SIG-M5 treated with dmso at 0.1 percent for 504 hours (cell line): ENCODE results near the gene AMBRA1.
A peak's percentile ranks its signal among the peaks of the same experiment; 100 is the strongest.
"Not testable (repeated sequence)": the region's sequence is repeated elsewhere in the genome, so short reads cannot be mapped to it uniquely, and the experiment has no call there.

Experiments
- DNase-seq: peaks from one replicate; lab custom pipeline; 2025; ENCODE audit not compliant: unreplicated experiment; lab: John Stamatoyannopoulos, UW

Gene AMBRA1

DNA sequence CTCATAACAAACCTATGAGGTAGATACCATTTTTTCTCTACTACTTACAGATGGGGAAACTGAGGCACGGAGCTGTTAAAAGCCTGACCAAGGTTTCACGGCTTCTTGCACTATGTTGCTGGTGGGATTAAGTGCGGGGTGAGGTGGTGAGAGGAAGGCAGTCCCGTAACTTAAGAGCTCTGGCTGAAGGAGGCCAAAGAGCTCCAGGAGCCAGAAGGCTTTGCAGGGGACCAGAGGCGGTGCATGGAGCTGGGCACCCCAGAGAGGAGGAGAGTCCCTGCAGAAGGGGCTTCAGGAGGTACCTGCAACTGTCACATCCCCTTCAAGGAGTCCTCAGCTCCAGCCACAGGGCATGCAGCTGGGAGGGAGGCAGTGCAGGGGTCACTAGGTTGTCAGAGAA lies 206.4 kb downstream of the AMBRA1 start:
- no peak for DNase-seq

DNA sequence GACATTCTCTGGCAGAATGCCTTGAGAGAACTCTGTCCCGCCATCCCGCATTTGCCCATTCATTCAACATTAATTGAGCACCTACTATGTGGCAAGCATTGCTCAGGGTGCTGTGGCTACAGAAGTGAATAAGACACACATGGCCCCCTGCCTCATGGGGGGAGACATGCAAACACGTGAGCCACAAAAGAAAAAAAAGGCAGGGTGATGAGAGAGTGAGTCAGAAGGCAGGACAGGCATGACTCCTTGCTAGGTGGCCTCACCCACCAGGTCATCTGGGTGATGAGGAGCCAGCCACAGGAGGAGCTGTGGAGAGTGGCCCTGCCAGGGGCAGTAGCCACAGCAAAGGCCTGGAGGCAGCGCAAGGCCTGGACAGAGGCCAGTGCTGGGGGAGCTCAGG lies 207.1 kb downstream of the AMBRA1 start:
- DNase-seq: no peak

DNA sequence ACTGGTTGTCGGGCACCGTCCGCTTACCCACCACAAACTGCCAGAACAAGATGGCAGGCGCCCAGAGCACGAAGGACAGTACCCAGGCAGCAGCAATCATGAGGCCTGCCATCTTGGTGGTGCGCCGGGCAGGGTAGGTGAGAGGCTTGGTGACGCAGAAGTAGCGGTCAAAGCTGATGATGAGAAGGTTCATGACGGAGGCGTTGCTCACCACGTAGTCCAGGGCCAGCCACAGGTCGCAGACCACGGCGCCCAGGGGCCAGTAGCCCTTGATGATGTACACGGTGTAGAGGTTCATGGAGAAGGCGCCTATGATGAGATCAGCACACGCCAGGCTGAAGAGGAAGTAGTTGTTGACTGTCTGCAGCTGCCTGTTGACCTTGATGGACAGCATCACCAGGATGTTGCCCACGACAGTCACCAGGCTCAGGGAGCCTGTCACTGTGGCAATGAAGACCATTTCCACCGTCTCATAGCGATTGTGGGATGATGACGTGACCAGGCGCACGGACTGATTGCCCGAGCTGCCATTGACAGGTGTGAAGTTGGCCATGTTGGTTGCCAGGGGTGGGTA lies 207.7 kb downstream of the AMBRA1 start:
- DNase-seq: no peak

DNA sequence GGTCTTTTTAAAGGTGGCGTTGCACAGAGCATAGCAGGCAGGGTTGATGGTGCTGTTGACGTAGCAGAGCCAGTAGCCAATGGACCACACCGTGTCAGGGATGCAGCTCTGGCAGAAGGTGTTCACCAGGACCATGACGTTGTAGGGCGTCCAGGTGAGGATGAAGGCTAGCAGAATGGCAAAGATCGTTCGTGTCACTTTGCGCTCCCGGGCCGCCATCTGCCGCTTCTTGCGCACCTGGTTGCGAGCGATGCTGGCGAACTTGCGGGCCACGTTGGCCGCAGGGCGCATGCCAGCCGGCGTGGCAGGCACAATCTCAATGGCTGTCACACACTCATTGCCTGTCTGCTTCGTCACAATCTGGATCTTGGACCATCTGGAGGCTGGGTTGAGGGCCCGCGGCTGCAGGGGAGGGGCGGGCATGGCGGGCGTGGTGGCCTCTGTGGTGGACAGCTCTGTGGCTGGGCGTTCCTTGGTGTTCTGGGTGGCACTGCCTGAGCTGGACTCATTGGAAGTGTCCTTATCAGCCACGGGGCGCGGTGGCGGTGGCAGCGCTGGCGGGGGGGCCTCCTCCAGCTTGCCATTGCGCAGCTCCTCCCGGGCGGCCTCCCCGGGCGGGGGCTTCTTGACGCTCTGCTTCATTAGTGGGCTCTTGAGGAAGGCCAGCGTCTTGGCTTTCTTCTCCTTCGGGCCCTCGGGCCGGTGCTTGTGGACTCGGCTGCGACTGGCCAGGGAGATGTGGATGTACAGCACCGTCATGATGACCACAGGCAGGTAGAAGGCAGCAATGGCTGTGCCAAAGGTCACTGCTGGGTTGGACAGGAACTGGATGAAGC lies 208.4 kb downstream of the AMBRA1 start:
- no peak for DNase-seq

DNA sequence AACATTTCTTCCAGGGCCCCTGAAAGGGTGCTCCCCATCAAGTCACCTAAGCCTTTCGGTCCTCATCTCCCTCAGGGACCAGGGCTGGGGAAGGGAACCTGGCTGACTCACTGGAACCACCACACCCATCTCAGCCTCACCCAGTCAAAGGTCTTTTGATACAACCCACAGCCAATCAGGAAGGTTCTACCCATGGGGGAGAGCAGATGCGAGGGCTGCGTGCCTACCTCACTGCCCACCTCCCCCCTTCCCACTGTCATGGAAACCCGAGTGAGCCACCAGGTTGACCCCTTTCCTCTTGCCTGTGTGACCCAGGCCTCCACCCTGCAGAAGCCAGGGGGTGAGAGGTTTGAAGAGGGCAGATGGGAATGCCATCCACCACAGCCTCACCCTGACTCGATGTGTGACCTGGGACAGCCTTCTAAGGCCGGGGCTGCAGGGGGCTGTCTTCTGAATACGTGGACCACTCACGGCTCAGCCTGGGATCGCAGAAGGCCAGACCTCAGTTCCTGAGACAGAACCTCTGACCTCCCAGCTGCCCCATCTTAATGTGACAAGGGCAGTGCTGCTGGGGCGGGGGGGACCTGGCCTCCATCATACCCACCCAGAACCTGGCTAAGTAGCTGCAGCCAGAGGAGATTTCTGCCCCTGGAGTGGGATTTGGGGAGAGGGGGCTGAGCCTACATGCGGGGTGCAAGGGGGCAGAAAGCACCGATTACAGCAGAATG lies 209.7 kb downstream of the AMBRA1 start:
- no peak for DNase-seq

DNA sequence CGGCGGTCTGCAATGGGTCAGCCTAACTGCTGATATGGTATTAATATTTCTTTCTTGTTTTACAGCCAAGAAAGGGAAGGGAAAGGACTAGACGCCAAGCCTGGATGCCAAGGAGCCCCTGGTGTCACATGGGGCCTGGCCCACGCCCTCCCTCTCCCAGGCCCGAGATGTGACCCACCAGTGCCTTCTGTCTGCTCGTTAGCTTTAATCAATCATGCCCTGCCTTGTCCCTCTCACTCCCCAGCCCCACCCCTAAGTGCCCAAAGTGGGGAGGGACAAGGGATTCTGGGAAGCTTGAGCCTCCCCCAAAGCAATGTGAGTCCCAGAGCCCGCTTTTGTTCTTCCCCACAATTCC lies 210.4 kb downstream of the AMBRA1 start:
- DNase-seq: no peak

DNA sequence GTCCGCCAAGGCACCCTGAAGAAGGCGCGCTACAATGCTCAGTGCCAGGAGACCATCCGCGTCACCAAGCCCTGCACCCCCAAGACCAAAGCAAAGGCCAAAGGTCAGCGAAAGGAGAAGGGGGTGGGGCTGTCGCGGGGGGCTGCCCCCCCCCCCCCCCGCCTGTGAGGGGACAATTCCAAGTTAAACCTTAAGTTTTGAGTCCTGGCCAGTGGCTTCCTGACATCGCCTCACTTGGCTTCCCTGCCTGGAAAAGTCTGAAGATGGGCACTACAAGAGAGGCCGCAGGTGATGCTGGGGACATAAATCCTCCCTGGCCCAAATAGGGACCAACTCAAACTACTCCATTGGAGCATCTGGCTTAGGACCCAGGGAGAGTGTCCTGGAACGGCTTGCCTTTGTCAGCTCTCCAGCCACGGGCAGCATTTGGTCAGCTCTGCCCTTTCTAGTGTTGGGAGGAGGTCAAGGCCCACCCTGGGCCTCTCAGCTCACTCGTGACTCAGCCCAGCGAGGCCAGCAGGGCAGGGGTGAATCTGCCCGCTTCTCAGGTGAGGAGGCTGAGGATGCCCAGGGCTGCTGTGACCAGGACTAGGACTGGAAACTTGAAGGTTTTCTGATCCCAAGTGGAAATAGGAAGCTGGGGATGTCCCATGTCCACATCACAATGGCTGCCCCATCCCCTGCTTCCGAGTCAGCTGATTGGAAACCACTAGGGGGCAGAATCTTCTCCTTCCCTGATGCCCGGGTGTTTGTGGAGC lies 211.0 kb downstream of the AMBRA1 start:
- peak; percentile 19 for DNase-seq

DNA sequence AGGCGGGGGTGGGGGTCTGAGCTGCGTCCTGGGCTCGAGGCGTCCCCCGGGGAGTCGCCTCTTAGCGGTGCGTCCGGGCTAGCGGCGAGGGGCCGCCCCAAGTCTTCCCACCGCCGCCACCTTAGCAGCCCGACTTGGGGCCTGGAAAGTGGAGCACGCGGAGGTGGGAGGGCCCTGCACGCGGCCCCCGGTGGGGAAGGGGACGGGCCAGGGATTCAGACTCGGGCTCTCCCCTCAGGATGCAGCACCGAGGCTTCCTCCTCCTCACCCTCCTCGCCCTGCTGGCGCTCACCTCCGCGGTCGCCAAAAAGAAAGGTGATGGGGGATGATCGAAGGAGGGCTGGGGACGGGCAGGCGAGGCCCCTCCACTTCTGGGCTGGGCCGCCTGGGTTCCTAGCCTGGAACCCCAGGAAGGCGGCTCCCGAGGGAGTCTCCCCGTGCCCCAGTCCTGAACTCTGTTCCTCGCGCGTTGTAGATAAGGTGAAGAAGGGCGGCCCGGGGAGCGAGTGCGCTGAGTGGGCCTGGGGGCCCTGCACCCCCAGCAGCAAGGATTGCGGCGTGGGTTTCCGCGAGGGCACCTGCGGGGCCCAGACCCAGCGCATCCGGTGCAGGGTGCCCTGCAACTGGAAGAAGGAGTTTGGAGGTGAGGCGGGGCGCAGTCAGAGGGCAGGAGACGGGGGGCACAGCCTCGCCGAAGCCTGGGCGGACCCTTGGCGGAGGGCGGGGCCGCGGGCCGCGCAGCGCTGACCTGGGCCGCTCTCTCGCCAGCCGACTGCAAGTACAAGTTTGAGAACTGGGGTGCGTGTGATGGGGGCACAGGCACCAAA lies 211.8 kb downstream of the AMBRA1 start:
- no peak for DNase-seq

DNA sequence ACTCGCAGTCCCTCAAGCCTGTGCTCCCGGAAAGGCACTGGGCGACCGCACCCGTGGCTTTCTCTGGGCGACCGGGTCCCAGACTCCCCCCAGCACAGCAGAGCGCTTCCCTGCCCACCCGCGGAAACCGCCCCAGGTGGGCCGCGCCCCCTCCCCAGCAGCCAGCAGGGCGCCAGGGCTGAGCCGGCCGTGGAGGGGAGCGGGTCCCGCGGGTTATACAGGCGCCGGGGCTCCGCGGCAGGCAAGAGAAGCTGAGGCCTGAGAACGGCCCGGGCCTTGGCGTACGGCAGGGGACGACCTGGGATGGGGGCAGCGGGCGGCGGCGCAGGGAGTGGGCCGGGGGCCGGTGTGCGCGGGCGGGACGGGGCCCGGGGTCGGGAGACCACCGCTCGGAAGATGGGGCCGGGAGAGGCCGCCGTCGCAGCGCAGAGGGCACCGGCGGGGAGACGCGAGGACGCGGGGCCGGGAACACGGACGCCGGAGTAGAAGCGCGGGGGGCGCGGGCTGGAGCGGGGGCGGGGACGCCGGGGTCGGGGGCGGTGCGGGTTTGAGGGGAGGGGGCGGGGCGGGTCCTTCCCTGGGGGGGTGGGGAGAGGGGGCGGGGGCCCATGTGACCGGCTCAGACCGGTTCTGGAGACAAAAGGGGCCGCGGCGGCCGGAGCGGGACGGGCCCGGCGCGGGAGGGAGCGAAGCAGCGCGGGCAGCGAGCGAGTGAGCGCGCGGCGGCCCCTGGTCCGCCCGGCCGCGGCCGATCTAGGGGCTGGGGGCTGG lies 212.6 kb downstream of the AMBRA1 start, which contains the start of gene MDK:
Gene MDK, plus strand, starts transcription at position 622 of the 771 bp plus-strand sequence. CDS start 389 bp downstream, outside the sequence.
- no peak for DNase-seq

DNA sequence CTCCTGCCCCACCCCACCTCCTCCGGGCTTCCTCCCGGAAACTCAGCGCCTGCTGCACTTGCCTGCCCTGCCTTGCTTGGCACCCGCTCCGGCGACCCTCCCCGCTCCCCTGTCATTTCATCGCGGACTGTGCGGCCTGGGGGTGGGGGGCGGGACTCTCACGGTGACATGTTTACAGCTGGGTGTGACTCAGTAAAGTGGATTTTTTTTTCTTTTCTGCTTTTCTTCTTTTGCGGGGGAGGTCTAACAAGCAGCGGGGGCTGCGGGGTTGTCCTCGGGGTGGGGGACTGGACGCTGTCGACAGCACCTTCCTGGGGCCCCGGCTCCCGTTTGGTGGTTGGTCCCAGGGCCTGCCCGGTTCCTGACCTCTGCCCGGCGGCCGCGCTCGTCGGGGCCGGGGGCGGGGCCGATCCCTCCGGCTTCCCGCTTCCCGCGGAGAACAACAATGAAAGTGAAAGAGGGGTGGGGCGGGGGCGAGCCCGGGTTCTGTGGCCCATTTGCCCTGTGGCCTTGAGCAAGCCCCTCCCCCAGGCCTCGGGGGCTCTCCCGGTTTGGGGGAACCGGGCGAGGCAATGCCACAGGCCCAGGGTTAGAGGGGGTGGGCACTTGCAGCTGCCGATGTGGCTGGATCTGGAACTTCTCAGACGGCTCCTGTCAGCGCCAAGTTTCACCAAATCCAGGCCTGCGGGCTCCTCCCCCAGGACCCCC lies 213.3 kb downstream of the AMBRA1 start:
- DNase-seq: peak; percentile 43

DNA sequence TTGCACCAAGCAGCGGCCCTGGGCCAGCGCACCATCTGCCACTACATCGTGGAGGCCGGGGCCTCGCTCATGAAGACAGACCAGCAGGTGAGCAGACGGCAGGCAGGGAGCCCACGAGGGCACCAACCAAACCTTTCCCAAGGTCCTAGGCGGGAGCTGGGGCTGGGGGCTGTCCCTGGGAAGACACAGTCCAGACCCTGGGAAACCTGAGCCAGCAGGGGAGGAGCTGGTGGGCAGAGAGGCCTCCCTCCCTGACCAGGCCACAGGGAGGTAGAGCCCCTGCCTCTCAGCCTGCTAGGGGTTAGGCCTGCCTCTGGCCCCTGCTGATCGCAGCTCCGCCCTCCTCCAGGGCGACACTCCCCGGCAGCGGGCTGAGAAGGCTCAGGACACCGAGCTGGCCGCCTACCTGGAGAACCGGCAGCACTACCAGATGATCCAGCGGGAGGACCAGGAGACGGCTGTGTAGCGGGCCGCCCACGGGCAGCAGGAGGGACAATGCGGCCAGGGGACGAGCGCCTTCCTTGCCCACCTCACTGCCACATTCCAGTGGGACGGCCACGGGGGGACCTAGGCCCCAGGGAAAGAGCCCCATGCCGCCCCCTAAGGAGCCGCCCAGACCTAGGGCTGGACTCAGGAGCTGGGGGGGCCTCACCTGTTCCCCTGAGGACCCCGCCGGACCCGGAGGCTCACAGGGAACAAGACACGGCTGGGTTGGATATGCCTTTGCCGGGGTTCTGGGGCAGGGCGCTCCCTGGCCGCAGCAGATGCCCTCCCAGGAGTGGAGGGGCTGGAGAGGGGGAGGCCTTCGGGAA lies 214.1 kb downstream of the AMBRA1 start:
- not testable (repeated sequence) for DNase-seq

DNA sequence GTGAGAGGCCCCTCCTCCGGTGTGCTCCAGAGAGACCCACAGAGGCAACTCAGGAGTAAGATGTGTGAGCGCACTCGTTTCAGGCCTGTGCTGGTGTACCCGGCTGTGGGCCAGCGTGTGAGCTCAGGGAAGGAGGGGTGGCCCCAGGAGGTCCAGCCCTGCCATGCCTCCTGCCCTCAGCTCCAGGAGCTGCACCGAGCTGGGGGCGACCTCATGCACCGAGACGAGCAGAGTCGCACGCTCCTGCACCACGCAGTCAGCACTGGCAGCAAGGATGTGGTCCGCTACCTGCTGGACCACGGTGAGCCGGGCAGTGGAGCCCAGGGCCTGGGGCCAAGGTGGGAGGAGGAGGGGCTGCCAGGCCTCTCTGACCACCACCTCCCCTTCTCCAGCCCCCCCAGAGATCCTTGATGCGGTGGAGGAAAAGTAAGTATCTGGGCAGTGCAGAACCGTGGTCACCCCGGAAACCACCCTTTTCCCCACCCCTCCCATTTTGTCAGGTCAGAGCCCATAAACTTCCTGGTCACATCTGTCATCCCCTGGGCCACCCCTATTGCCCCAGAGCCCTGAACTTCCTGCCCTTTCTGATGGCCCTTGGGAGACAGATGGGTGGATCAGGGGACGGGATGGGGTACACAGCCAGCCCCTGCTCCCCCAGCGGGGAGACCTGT lies 214.9 kb downstream of the AMBRA1 start:
- no peak for DNase-seq

DNA sequence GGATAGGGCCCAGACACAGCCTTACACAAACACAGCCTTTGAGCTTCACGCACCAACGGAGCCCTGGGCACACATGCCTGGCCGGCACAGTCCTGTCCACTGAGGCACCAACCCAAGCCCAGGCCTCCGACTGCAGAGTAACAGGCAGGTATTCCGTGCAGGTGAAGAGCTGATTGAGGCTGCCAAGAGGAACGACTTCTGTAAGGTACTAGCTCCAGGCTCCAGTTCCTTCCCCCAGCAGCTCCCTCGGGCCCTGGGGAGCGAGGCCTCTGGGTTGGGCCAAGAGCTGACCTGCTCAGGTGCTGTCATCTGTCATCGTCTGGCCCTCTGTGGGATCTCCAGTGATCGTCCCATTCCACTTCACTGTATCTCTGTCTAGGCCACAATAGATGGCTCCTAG lies 215.5 kb downstream of the AMBRA1 start:
- no peak for DNase-seq

DNA sequence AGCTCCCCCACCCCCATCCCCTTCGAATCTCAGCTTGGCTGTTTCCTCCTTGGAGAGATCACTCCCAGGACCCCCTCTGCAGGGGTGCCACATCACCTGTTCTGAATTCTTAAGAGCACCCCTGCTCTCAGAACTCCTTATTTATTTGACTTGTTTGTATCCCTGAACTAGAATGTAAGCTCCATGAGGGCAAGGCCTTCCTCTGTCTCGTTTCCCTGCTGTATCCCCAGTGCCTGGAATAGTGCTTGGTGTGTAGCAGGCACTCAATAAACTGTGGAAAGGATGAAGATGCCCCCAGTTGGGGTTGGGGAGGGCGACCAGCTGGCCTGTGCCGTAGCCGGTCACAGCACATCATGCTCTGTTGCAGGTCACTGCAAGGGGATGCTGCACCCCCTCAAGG lies 216.0 kb downstream of the AMBRA1 start:
- no peak for DNase-seq

DNA sequence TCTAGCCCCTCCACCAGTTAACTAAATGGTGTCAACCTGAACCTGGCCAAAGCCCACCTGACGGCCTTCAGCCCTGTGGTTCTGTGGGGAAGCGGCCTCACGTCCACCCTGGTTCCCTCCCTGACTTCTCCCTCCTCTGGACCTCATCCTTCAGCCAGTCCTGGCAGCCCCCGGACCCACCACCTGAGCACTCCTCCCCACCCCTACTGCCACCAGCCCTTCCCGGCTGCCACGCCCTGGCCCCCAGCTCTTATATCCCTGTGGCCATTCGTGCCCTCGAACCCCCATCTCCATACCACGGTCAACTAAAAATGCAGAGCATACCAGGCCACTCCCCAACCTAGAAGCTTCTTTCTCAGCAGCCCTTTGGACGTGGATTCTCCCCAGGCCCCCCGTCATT lies 216.5 kb downstream of the AMBRA1 start:
- no peak for DNase-seq

DNA sequence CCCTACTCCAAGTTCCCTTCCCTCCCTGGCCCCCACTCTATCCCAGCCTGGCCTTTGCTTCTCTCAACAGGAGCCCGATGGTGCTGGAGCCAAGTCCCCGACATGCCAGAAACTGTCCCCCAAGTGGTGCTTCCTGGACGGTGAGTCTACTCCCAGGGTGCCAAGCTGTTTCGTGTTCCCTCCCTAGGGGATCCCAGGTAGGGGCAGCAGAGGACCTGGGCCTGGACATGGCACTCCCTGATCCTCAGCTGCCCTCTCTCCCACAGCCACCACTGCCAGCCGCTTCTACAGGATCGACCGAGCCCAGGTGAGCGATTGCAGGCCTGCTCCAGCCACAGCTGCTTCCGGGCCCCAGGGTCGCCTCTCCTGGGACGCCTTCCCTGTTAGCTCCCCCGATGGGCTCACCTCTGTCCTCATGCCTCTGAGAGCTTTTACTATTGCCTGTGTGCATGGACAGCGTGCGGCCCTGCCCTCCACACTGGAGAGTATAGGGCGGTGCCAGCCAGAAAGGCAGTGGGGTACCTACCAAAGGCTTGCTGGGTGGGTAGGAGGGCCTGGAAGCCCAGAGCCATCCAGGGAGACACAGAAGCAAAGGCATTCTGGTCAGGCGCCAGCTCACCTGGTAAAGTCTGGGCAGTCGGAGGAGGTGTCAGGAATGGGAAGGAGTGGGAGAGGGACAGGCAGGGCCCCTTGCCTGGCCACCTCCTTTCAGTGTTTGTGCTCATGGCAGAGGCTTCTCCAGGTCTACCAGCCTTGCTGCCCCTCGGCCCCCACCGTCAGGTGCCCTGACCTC lies 217.4 kb downstream of the AMBRA1 start:
- DNase-seq: no peak
